CD14-positive monocyte (primary cell): ENCODE measurements around the gene ACBD6. TPM values are rescaled to one million over a fixed set of nuclear protein-coding genes. Genes with fewer than 3 reads are reported as not detected.
"Not testable (repeated sequence)": the region's sequence is repeated elsewhere in the genome, so short reads cannot be mapped to it uniquely, and the experiment has no call there.

Source experiments
- DNase-seq, 3 donors: peaks; one replicate each; pipeline ENCODE4 v3.0.0-alpha.2; 2011 to 2022
- H2AFZ ChIP-seq: 2 replicates; pipeline ENCODE4 v1.6.0; 2012; ENCODE audit warnings: mild to moderate bottlenecking, low read depth, low read length, inconsistent platforms; ENCODE audit not compliant: insufficient read depth, poor library complexity, severe bottlenecking
- H3K27ac ChIP-seq, 2 donors: 1 replicate in 1 of 2; 2 replicates in 1 of 2; pipeline ENCODE4 v1.5.1; 2012 to 2013; ENCODE audit warnings: low read length in 2 of 2, control low read depth in 1 of 2, inconsistent platforms in 1 of 2, low read depth in 1 of 2, mild to moderate bottlenecking in 1 of 2
- H3K27me3 ChIP-seq, 2 donors: one replicate each; pipeline versions ENCODE4 v1.6.0 to v1.6.1; 2011 to 2013; ENCODE audit warnings: low read length in 2 of 2; ENCODE audit not compliant: control insufficient read depth in 2 of 2, insufficient read depth in 2 of 2
- H3K36me3 ChIP-seq, 2 donors: replicated peaks in 1 of 2; 1 replicate in 1 of 2; 2 replicates in 1 of 2; pipeline versions ENCODE4 v1.5.1 to v1.6.1; 2012 to 2013; ENCODE audit warnings: low read length in 2 of 2, control low read depth in 1 of 2, inconsistent platforms in 1 of 2, mild to moderate bottlenecking in 1 of 2; ENCODE audit not compliant: insufficient read depth in 2 of 2, control insufficient read depth in 1 of 2
- H3K4me1 ChIP-seq, 2 donors: 1 replicate in 1 of 2; 2 replicates in 1 of 2; pipeline versions ENCODE4 v1.5.1 to v1.6.1; 2012 to 2013; ENCODE audit warnings: low read length in 2 of 2, control low read depth in 1 of 2, inconsistent platforms in 1 of 2, mild to moderate bottlenecking in 1 of 2, moderate library complexity in 1 of 2; ENCODE audit not compliant: insufficient read depth in 2 of 2, control insufficient read depth in 1 of 2
- H3K4me2 ChIP-seq: replicated peaks from 2 replicates; pipeline ENCODE3; 2012; ENCODE audit warnings: low read length, moderate library complexity, mild to moderate bottlenecking; ENCODE audit not compliant: poor library complexity, severe bottlenecking; ENCODE audit errors: extremely low read depth
- H3K4me3 ChIP-seq, 3 experiments: fragments of 200-600 bp in 1 of 3; sonication (generic) in 1 of 3; replicated peaks in 1 of 3; 1 replicate in 2 of 3; 2 replicates in 1 of 3; pipeline ENCODE4 v1.5.1; 2011 to 2013; ENCODE audit warnings: low read length in 3 of 3, mild to moderate bottlenecking in 3 of 3, control low read depth in 2 of 3, low read depth in 2 of 3, inconsistent platforms in 1 of 3, moderate library complexity in 1 of 3
- H3K79me2 ChIP-seq: 2 replicates; pipeline ENCODE4 v1.6.0; 2012; ENCODE audit warnings: mild to moderate bottlenecking, control low read depth, inconsistent platforms, low read length, moderate library complexity; ENCODE audit not compliant: insufficient read depth
- H3K9ac ChIP-seq: 2 replicates; pipeline ENCODE4 v1.6.0; 2017; ENCODE audit warnings: low read length, mild to moderate bottlenecking; ENCODE audit not compliant: insufficient read depth, poor library complexity, severe bottlenecking
- H3K9me3 ChIP-seq, 2 donors: replicated peaks in 1 of 2; 1 replicate in 1 of 2; 2 replicates in 1 of 2; pipeline versions ENCODE4 v1.5.1 to v1.6.1; 2012 to 2013; ENCODE audit warnings: low read length in 2 of 2, control low read depth in 1 of 2; ENCODE audit not compliant: control insufficient read depth in 1 of 2, insufficient read depth in 1 of 2
- H4K20me1 ChIP-seq: 2 replicates; pipeline ENCODE4 v1.6.0; 2012; ENCODE audit warnings: mild to moderate bottlenecking, low read length, control low read depth, moderate library complexity; ENCODE audit not compliant: insufficient read depth
- H3K27ac Mint-ChIP-seq, 7 donors: one replicate each; pipeline ENCODE4 v1.8.0; 2020; ENCODE audit warnings: mild to moderate bottlenecking in 7 of 7, mixed read lengths in 7 of 7, moderate library complexity in 6 of 7, inconsistent platforms in 2 of 7
- H3K27me3 Mint-ChIP-seq, 3 donors: one replicate each; pipeline ENCODE4 v1.8.0; 2021 to 2022; ENCODE audit warnings: low read depth in 3 of 3, mild to moderate bottlenecking in 3 of 3, mixed read lengths in 3 of 3, moderate library complexity in 3 of 3, inconsistent platforms in 1 of 3
- H3K36me3 Mint-ChIP-seq, 2 donors: one replicate each; pipeline ENCODE4 v1.8.0; 2020; ENCODE audit warnings: mixed read lengths in 2 of 2, inconsistent platforms in 1 of 2, mild to moderate bottlenecking in 1 of 2
- H3K4me1 Mint-ChIP-seq: one replicate; pipeline ENCODE4 v1.8.0; 2020; ENCODE audit warnings: mild to moderate bottlenecking, mixed read lengths
- H3K4me3 Mint-ChIP-seq, 2 donors: one replicate each; pipeline ENCODE4 v1.8.0; 2020; ENCODE audit warnings: mild to moderate bottlenecking in 2 of 2, mixed read lengths in 2 of 2, moderate library complexity in 1 of 2
- H3K9me3 Mint-ChIP-seq, 7 donors: one replicate each; pipeline ENCODE4 v1.8.0; 2020 to 2022; ENCODE audit warnings: mixed read lengths in 7 of 7, mild to moderate bottlenecking in 6 of 7, moderate library complexity in 6 of 7, inconsistent platforms in 2 of 7
- CTCF ChIP-seq: fragments of 200-600 bp; IDR thresholded peaks from one replicate; pipeline ENCODE4 v1.8.0; 2022; ENCODE audit warnings: antibody characterized with exemption, mild to moderate bottlenecking
- WGBS: methylation state at CpG from one replicate; pipeline ENCODE4 v1.1.5; 2013; ENCODE audit warnings: missing lambda C conversion rate; ENCODE audit not compliant: insufficient coverage; 5-methylcytosine and 5-hydroxymethylcytosine counted together
- intact Hi-C, 2 donors: fragments of 100-400 bp; cut with micrococcal nuclease; formaldehyde crosslinking; loops; one replicate each; pipeline versions ENCODE4 v1.15.0 to v1.15.1; 2023
- polyA plus RNA-seq, 3 donors: library from polyadenylated mRNA; depleted of rRNA in 1 of 3; unstranded in 2 of 3; stranded (reverse) in 1 of 3; fragments of 300-500 nt in 2 of 3; fragments of >200 nt in 1 of 3; fragmentation: Illumina TruSeq in 2 of 3; gene quantifications; 1 replicate in 2 of 3; 2 replicates in 1 of 3; pipeline ENCODE4 v1.2.3, GENCODE V29; 2012 to 2021

The ACBD6 gene
- polyA plus RNA-seq, 3 donors = 19.3 to 35.3 (median 19.7) TPM

- Histone ChIP-seq H3K4me3 (no peak overlapping the region), H3K27ac (no peak overlapping the region), H3K79me2 (no peaks in the 10 kb centered on the region), H2AFZ (no peak overlapping the region), H3K27me3 (no peaks in the 10 kb centered on the region), H4K20me1 (no peaks in the 10 kb centered on the region), H3K4me1 (peaks cover 6 to 13% of the 10 kb centered on the region in 2 donors), H3K9ac (no peak overlapping the region), H3K4me2 (no peak overlapping the region), H3K36me3 (peaks cover 0 to 12% of the 10 kb centered on the region in 2 donors), H3K9me3 (no peaks in the 10 kb centered on the region)
- Mint-ChIP-seq H3K36me3 (peaks cover 15 to 16% of the 10 kb centered on the region in 2 donors), H3K9me3 (peaks cover 0 to 11% (median 1%) of the 10 kb centered on the region in 7 donors), H3K4me3 (no peak overlapping the region), H3K4me1 (peaks cover 10% of the 10 kb centered on the region), H3K27me3 (peaks cover 0 to 3% (median 0%) of the 10 kb centered on the region in 3 donors), H3K27ac (peak overlapping the region in 2 of 7 donors; percentile 3 to 18)
- intact Hi-C loops = no loop called here
- WGBS = 100% methylated on average over 1 of the region's 3 CpGs
- TF ChIP-seq CTCF = no peak
- DNase-seq = no peak
These were observed 77.4 kb downstream of the ACBD6 start for GRCh38 chr1:180424848-180425457.

- H3K36me3 Mint-ChIP-seq = peaks cover 17 to 19% of the 10 kb centered on the region in 2 donors
- H4K20me1 ChIP-seq = no peaks in the 10 kb centered on the region
- no peaks in the 10 kb centered on the region for H3K4me1 ChIP-seq
- H3K4me2 ChIP-seq = no peak overlapping the region
- no CpG with 5 or more reads among the region's 1 CpG for WGBS
- H2AFZ ChIP-seq = no peak overlapping the region
- peaks cover 0 to 9% (median 1%) of the 10 kb centered on the region in 7 donors for H3K9me3 Mint-ChIP-seq
- no peak overlapping the region for H3K9ac ChIP-seq
- H3K27ac Mint-ChIP-seq = no peak overlapping the region
- TF ChIP-seq CTCF = no peak
- peaks cover 0 to 3% (median 0%) of the 10 kb centered on the region in 3 donors for H3K27me3 Mint-ChIP-seq
- H3K4me3 Mint-ChIP-seq = no peak overlapping the region
- no peaks in the 10 kb centered on the region for H3K27me3 ChIP-seq
- no peak for DNase-seq
- peaks cover 0 to 13% of the 10 kb centered on the region in 2 donors for H3K36me3 ChIP-seq
- H3K4me3 ChIP-seq = no peak overlapping the region
- H3K9me3 ChIP-seq = no peaks in the 10 kb centered on the region
- H3K27ac ChIP-seq = no peak overlapping the region
- H3K4me1 Mint-ChIP-seq = no peaks in the 10 kb centered on the region
- intact Hi-C loops = no loop called here
- H3K79me2 ChIP-seq = no peaks in the 10 kb centered on the region
These were observed 80.8 kb downstream of the ACBD6 start for GRCh38 chr1:180421614-180422013.

- H3K36me3 Mint-ChIP-seq = peaks cover 17 to 19% of the 10 kb centered on the region in 2 donors
- not testable (repeated sequence) for H3K9me3 Mint-ChIP-seq
These were observed 81.2 kb downstream of the ACBD6 start for GRCh38 chr1:180421145-180421544.

More at GRCh38 chr1:180421145-180421544, 81.2 kb downstream of the ACBD6 start:
- H3K79me2 ChIP-seq, H3K9me3 ChIP-seq, H2AFZ ChIP-seq, H3K4me1 ChIP-seq, H3K4me1 Mint-ChIP-seq, H3K27me3 Mint-ChIP-seq, H3K4me2 ChIP-seq, DNase-seq, H3K27ac Mint-ChIP-seq, intact Hi-C loops, H3K9ac ChIP-seq, H3K27me3 ChIP-seq, H3K27ac ChIP-seq, H3K4me3 ChIP-seq, H4K20me1 ChIP-seq, H3K4me3 Mint-ChIP-seq: not testable (repeated sequence)
- H3K36me3 ChIP-seq = peaks cover 0 to 13% of the 10 kb centered on the region in 2 donors
- no CpG with 5 or more reads among the region's 1 CpG for WGBS
